Stimulated activated CD4-positive, alpha-beta T cell treated with anti-CD3 and anti-CD28 coated beads, Interleukin-15, amount 100 ng/mL, for 48 hours (primary cell): ENCODE data around the gene RBM38.
A peak's percentile ranks its signal among the peaks of the same experiment; 100 is the strongest.
"Not testable (repeated sequence)": the region's sequence is repeated elsewhere in the genome, so short reads cannot be mapped to it uniquely, and the experiment has no call there.

Experiments used
- DNase-seq, 2 donors: peaks; one replicate each; pipeline ENCODE4 v3.0.0-alpha.2; 2020; ENCODE audit warnings: low read depth in 2 of 2

Gene RBM38

GRCh38 chr20:57417830-57418780 lies 26.9 kb downstream of the RBM38 start:
- no peak for DNase-seq

GRCh38 chr20:57419479-57419878 lies 28.3 kb downstream of the RBM38 start:
- not testable (repeated sequence) for DNase-seq

- DNase-seq: no peak
These were observed 29.5 kb downstream of the RBM38 start for GRCh38 chr20:57420571-57421252.

GRCh38 chr20:57421253-57422220 lies 30.3 kb downstream of the RBM38 start:
- DNase-seq: no peak

- no peak for DNase-seq
These were observed 31.1 kb downstream of the RBM38 start for GRCh38 chr20:57422254-57422653.

GRCh38 chr20:57425150-57426013 lies 34.2 kb downstream of the RBM38 start:
- DNase-seq: no peak

GRCh38 chr20:57426271-57426689 lies 35.1 kb downstream of the RBM38 start:
- no peak for DNase-seq

GRCh38 chr20:57426831-57427230 lies 35.6 kb downstream of the RBM38 start:
- no peak for DNase-seq

GRCh38 chr20:57428324-57429158 lies 37.3 kb downstream of the RBM38 start:
- no peak for DNase-seq

- no peak for DNase-seq
These were observed 37.9 kb downstream of the RBM38 start for GRCh38 chr20:57429159-57429496.

- no peak for DNase-seq
These were observed 38.5 kb downstream of the RBM38 start for GRCh38 chr20:57429580-57430200.

- DNase-seq: not testable (repeated sequence)
These were observed 39.0 kb downstream of the RBM38 start for GRCh38 chr20:57430201-57430596.

- no peak for DNase-seq
These were observed 40.3 kb downstream of the RBM38 start for GRCh38 chr20:57431539-57431835.

GRCh38 chr20:57432480-57432861 lies 41.3 kb downstream of the RBM38 start:
- DNase-seq: no peak

GRCh38 chr20:57432862-57433491 lies 41.8 kb downstream of the RBM38 start:
- DNase-seq: peak; percentile 39 to 55

GRCh38 chr20:57433657-57434389 lies 42.6 kb downstream of the RBM38 start:
- no peak for DNase-seq

- no peak for DNase-seq
These were observed 43.1 kb downstream of the RBM38 start for GRCh38 chr20:57434390-57434700.

- DNase-seq: no peak
These were observed 43.9 kb downstream of the RBM38 start for GRCh38 chr20:57435105-57435497.
